PC-3 (cell line): ENCODE results near the gene PTPRN2.
"Not testable (repeated sequence)": the region's sequence is repeated elsewhere in the genome, so short reads cannot be mapped to it uniquely, and the experiment has no call there.

ENCODE experiments used
- EZH2 ChIP-seq: fragments of 300-600 bp; sonication (generic); IDR thresholded peaks from one replicate; pipeline ENCODE4 v1.6.1; 2017; ENCODE audit warnings: antibody characterized with exemption, mild to moderate bottlenecking, low read length; ENCODE audit not compliant: unreplicated experiment
- EZH2phosphoT487 ChIP-seq: fragments of 300-600 bp; sonication (generic); IDR thresholded peaks from 2 replicates; pipeline ENCODE4 v1.6.1; 2018; ENCODE audit warnings: mild to moderate bottlenecking, antibody characterized with exemption, low read length, borderline replicate concordance
- TF ChIP-seq, protein P1 (sequence below): fragments of 300-600 bp; sonication (generic); conservative IDR thresholded peaks from 2 replicates; pipeline ENCODE4 v1.5.1; 2017; ENCODE audit warnings: antibody characterized with exemption, low read depth, mild to moderate bottlenecking, low read length

- TF ChIP-seq, protein P1, sequence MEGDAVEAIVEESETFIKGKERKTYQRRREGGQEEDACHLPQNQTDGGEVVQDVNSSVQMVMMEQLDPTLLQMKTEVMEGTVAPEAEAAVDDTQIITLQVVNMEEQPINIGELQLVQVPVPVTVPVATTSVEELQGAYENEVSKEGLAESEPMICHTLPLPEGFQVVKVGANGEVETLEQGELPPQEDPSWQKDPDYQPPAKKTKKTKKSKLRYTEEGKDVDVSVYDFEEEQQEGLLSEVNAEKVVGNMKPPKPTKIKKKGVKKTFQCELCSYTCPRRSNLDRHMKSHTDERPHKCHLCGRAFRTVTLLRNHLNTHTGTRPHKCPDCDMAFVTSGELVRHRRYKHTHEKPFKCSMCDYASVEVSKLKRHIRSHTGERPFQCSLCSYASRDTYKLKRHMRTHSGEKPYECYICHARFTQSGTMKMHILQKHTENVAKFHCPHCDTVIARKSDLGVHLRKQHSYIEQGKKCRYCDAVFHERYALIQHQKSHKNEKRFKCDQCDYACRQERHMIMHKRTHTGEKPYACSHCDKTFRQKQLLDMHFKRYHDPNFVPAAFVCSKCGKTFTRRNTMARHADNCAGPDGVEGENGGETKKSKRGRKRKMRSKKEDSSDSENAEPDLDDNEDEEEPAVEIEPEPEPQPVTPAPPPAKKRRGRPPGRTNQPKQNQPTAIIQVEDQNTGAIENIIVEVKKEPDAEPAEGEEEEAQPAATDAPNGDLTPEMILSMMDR, result not testable (repeated sequence)
- TF ChIP-seq EZH2, EZH2phosphoT487: not testable (repeated sequence)
These were observed 250.7 kb downstream of the PTPRN2 start for GRCh38 chr7:158336952-158337351.
